NAMALWA (cell line): ENCODE results near the gene CACNA1I.
"Not testable (repeated sequence)": the region's sequence is repeated elsewhere in the genome, so short reads cannot be mapped to it uniquely, and the experiment has no call there.

Experiments used
- DNase-seq: peaks from one replicate; pipeline ENCODE4 v3.0.0-alpha.2; 2015; ENCODE audit warnings: low spot score

The CACNA1I gene

DNA sequence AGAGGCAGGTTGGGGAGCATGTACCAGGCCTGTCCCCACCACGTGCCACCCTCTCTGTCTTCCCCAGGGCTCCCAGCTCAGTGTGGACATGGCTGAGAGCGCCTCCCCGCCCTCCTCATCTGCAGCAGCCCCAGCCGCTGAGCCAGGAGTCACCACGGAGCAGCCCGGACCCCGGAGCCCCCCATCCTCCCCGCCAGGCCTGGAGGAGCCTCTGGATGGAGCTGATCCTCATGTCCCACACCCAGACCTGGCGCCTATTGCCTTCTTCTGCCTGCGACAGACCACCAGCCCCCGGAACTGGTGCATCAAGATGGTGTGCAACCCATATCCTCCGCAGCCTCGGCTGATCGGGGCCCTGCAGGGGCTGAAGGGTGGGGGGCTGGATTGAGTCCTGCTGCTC is at the start of gene CACNA1I:
Gene CACNA1I (plus strand): TSS at position 89 of the 400 bp plus-strand sequence. CDS start 0 bp downstream, at position 89.
- DNase-seq, result no peak

DNA sequence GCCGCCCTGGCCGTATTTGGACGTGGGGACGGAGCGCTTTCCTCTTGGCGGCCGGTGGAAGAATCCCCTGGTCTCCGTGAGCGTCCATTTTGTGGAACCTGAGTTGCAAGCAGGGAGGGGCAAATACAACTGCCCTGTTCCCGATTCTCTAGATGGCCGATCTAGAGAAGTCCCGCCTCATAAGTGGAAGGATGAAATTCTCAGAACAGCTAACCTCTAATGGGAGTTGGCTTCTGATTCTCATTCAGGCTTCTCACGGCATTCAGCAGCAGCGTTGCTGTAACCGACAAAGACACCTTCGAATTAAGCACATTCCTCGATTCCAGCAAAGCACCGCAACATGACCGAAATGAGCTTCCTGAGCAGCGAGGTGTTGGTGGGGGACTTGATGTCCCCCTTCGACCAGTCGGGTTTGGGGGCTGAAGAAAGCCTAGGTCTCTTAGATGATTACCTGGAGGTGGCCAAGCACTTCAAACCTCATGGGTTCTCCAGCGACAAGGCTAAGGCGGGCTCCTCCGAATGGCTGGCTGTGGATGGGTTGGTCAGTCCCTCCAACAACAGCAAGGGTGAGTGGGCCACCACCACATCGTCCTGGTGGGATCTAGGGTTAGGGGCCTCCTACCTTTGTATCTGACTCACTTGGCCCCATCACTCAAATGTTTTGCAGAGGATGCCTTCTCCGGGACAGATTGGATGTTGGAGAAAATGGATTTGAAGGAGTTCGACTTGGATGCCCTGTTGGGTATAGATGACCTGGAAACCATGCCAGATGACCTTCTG is 49.3 kb upstream of the CACNA1I start:
- peak; percentile 30 for DNase-seq

DNA sequence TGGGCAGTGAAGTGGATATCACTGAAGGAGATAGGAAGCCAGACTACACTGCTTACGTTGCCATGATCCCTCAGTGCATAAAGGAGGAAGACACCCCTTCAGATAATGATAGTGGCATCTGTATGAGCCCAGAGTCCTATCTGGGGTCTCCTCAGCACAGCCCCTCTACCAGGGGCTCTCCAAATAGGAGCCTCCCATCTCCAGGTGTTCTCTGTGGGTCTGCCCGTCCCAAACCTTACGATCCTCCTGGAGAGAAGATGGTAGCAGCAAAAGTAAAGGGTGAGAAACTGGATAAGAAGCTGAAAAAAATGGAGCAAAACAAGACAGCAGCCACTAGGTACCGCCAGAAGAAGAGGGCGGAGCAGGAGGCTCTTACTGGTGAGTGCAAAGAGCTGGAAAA is 48.5 kb upstream of the CACNA1I start:
- not testable (repeated sequence) for DNase-seq

DNA sequence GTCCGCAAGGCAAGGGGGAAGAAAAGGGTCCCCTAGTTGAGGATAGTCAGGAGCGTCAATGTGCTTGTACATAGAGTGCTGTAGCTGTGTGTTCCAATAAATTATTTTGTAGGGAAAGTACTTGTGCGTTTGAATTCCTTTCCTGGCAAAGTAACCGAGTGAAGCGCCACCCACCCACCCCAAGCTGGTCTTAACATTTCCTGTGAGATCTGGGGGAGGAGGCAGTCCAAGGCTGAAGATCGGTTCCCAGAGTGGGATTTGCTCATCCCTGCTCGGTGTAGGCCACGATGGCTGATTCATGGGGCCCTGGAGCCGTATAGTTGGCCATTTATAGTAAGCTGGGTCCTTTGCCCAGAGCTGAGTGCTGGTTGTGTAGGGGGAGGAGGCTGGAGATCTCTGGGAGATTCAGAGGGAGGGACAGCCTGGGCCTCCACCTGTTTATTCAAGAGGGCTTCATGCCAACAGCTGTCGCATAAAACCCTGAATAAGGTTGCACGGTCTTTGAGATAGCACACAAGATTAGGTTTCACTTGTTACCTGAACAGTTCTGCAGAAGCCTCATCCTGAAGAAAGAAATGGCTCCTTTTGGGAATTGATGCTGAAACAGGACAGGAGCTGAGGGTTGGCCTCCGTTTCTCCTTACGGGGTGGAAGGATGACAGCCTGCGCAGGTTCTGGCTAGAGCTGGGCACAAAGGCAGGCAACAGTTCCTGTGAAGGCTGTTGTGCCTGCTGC is 47.8 kb upstream of the CACNA1I start:
- peak; percentile 73 for DNase-seq

DNA sequence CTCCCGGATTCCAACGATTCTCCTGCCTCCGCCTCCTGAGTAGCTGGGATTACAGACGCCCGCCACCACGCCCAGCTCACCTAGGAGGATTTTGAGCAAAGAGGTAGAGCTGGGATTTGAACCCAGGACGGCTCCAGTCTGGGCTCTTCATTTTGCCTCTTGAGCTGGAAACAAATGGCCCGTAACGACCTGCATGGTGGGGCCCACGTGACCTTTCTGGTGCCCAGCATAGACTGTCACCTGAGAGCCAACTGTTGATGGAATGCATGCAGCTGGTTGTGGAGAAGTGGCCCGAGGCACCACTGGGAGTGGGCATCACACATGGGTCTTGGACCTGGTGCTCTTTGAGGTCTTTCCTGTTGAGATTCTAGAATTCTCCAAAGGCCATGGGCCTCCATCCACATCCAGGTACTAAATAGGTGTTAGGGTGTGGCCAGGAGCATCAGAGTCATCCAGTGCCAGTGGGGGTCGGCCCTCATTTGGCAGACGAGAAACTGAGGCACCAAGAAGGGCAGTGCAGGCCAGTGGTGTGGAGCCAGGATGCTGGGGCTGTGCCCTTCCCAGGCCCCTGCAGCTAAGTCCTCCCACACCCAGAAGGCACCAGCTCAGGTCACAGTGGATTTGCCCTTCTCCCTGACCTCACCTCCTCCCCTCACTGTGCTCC is 46.3 kb upstream of the CACNA1I start:
- DNase-seq, result peak; percentile 44

DNA sequence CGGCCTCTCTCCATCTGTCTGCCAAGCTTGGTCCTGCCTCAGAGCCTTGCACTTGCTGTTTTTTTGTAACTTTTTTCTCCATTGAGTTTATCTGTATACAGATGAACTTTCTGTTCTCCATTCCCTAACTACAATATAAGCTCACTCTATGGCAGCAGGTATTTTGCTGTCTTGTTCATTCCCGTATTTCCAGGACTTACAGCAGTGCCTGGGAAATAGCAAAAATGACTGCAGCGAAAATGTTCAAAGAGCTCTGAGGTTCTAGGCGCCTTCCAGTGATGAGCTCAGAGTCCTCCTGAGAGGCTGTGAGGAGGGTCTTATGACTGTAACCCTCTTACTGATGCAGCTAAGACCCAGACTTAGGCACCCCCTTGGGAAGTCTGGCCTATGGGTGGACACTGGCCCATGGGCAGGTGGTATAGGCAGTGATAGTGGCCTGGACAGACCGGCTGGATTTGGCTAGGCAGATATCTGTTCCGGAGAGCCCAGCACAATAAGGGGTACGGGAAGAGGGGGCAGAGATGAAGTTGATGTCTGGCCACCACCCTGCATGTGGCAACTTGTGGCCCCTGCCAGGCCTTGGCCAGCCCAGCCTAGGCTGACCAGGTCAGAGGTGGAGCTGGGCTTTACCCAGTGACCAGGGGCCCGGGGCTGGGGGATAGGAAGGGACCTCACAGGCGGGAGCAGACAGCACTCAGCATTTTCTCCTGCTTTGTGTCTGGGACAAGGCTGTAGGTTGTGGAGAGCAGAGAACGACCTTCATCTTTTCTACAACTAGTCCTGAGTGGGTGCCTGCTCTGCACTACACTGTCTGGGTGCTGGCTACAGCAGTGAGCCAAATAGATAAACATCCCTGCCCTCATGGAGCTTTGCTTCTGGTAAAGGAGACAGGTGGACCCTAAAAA is 45.5 kb upstream of the CACNA1I start:
- DNase-seq, result peak; percentile 51

DNA sequence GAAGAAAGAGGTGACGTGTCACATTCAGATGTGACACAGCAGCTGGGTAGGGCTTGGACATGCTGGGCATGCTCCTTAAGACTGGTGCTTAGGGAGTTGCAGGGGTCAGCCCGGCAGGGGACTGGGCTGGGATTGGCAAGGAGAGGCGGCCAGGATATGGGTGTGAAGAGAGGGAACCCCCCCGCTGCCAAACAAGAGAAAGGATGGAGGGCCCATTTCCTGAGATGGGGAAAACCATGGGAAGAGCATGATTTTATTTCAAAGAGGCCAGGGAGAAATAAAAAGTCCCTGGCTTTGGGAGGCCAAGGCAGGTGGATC is 44.9 kb upstream of the CACNA1I start:
- no peak for DNase-seq

DNA sequence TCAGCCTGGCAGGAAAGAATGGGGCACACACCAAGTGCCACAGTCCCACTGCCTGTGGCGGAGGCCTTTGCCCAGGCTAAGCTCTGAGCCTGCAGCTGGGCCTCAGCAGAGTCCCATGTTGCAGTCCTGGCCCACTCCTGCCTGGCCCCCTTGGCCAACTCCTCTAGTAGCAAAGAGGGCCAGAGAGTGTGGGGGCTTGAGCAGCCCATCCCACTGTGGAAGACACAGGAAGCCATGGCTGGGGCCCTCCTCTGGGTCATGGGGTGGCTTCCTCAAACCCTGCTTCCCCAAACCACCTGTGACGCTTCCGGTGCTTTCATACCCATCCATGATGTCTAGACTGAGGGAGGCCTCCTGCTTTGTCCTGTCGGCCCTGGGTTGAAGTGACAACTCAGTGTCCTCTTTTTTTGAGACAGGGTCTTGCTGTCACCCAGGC is 43.8 kb upstream of the CACNA1I start:
- DNase-seq, result peak; percentile 66

DNA sequence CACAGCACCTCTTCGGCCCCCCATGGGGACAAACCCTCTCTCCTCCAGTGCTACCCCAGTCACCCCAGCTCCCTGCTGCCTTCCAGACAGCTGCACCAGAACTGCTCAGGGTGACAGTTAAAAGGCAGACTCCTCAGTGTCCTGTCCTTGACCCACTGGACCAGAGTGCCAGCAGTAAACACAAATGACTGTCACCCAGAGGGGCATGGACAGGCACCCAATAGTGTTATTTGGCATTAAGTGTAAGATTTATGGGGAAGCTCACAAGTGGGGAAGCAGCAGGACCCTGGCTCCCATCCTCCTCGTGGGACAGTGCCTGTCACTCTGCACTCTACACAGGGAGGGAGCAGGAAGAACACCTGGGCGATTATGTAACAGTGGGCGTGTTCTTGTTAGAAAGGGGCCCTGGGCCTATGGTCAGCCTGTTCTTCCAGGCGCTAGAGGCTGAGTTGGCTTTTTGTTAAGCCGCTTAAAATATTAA is 43.0 kb upstream of the CACNA1I start:
- DNase-seq, result peak; percentile 65

DNA sequence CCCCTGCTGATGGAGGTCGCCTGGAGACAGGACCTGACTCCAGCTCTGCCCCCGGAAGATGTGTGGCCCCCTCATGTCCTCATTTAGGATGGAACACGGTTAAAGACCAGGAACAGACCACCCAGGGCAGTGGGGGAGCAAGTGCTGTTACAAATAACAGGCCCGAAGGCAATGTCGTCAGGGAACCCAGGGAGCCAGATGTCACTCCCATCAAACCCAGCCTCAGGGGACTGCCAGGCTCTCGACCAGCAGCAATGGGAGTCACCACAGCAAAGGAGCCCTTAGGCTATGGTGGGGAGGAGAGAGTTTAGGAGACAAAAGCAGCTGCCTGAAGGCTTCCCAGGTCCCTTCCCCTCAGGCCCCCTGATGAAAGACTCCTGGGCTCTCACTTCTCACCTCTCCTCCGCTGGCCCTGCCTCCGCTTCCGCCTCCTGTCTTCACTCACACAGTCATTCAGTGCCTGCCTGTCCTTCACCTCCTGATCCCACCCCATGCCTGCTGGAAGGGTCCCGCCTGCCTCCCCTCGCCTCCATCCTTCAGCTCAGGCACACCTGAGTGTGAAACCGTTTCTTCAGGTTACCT is 42.4 kb upstream of the CACNA1I start:
- DNase-seq, result peak; percentile 47

DNA sequence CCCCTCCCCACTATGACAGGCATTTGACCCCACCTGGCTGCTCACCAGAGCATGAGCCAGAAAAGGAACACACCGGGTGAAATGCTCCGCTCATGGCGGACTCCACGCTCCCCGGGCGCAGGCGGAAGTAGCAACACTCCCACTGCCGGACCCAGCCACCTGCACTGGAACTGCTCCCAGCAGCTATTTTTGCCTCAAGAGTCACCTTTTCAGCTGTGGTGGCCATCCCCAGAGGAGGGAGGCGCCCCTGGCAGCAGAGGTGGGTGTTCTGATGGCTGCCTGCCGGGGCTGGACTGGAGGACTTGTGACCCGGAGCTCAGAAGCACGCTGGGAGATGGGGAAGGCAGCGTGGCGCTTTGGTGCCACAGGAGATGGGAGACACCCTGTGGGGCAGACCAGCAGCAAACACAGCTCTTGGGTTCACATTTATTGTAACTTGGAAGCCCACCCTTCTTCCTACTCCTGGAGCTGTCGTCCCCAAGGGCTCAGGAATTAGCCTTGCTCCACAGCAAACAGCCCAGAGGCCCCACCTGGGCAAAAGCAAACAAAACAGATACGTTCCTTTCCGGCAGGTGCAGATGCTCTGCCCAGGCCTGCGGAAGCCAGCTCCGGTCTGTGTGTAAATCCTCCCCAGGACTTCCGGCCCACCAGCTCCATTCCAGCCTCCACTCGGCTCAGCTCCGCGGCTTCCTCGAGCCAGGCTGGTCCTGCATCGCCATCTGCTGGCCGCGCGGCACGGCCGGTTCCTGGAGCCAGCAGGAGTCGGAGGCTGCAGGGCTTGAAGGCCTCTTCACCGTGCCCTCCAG is 41.7 kb upstream of the CACNA1I start:
- DNase-seq, result peak; percentile 95

DNA sequence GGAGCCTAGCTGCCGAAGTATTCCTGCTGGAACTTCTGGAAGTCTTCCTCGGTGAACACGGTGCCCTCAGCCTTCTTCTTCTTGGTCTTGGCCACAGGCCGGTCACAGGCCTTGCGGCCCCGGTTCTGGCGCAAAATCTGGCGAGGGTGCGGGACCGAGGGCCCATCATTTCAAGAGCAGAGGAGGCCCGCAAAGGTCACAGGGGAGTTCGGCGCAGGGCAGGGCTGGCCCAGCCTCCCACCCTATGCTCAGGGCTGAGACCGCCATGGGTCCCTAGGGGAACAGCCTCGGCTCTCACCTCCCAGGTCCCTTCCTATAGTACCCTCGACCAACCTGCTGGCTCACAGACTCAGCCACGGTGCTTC is 41.1 kb upstream of the CACNA1I start:
- no peak for DNase-seq

DNA sequence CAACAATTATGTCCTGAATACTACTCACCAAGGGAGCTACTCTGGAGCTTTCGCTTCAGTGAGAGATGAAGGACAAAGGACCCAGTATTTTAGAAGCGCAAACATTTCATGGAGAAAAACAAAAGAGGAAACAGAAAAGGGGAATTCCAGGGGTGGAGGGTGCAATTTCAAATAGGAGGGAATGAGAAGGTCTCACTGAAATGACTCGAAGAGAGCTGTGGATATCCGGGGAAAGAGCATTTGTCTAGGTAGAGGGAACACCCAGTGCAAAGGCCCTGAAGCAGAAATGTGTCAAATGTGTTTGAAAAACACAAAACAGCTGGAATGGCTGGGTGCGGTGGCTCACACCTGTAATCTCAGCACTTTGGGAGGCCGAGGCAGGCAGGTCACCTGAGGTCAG is 40.4 kb upstream of the CACNA1I start:
- no peak for DNase-seq

DNA sequence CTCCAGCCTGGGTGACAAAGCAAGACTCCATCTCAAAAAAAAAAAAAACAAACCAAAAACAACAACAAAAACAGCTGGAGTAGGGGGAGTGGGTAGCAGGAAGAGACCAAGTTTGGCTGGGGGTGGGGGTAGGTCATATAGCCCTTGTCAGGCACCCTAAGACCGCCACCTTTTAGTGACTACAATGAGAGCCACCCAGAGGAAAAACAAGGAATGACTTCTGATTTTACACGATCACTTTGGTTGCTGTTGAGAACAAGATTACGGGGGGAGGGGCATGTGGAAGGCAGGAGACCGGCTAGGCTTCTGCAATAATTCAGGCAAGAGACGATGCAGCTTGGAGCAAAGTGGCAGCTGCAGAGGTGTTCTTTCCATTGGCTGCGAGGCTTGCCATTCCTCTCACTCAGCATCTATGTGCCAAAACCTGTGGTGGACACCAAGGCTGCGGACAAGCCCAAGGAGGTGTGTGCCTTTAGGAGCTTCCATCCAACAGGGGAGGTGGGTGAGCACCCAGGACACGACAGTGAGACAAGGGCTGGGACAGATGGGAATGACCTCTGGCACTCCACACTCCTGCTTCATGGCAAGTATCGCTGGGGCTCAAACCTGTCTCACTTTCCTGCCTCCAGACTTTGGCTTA is 39.7 kb upstream of the CACNA1I start:
- peak; percentile 80 for DNase-seq

DNA sequence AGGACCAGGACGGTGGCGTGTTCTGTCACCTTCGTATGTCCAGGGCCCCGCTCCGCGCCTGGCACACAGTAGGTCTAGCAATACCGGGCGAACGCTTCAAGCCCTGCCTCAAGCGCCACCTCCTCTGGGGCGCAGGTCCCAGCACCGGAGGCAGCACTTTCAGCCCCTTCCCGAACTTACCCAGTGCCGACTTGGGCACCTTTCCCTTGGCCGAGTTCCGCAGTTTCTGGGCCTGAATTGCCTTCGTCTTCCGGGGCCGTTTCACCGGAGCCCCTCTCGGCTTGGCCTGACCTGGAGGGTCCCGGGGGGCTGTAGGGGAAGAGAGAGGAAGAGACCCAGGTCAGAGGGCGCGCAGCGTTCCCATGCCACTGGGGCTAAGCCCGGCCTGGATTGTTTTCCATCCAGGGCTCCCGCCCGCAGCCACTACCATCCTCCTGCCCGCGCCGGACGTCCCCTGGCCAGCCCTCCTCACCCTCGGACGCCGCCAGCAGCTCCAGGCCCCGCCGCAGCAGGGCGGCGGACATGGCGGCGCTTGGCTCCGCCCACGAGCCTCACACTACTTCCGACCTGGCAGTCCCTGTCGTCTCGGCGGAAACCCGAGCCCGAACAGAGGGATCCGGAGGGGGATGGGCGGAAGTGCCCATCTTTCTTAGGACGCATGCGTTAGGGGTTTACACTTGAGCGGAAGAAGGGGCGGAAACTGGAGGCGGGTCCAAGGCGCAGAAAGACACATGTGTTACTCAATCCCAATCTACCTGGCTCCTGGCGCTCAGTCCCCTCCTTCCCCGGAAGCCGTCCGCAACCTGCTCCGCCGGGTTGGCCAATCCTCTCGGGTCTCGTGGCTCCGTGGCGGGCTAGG is 38.1 kb upstream of the CACNA1I start, which contains the start of gene RPS19BP1:
Gene RPS19BP1 (minus strand): TSS at position 534 of the 859 bp plus-strand sequence. CDS start 10 bp downstream, at position 524.
- peak; percentile 100 for DNase-seq

DNA sequence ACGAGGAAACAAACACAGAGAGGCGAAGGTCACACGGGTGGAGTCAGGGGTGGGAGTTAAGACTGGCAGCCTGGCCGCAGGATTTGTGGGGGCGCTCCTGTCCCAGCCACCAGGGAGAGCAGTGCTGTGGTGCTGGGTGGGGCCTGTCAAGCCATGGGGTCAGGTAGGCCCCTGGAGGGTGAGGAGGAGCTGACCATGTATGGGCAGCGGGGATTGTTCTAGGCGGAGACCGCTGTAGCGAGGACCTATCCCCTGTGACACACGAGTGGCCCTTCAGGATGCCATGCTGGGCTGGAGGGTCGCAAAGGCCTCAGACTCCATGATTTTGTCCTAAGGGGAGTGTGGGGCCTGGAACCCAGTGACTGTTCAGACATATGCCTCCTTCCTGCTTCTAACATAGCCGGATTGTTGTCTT is 36.5 kb upstream of the CACNA1I start:
- DNase-seq, result no peak

DNA sequence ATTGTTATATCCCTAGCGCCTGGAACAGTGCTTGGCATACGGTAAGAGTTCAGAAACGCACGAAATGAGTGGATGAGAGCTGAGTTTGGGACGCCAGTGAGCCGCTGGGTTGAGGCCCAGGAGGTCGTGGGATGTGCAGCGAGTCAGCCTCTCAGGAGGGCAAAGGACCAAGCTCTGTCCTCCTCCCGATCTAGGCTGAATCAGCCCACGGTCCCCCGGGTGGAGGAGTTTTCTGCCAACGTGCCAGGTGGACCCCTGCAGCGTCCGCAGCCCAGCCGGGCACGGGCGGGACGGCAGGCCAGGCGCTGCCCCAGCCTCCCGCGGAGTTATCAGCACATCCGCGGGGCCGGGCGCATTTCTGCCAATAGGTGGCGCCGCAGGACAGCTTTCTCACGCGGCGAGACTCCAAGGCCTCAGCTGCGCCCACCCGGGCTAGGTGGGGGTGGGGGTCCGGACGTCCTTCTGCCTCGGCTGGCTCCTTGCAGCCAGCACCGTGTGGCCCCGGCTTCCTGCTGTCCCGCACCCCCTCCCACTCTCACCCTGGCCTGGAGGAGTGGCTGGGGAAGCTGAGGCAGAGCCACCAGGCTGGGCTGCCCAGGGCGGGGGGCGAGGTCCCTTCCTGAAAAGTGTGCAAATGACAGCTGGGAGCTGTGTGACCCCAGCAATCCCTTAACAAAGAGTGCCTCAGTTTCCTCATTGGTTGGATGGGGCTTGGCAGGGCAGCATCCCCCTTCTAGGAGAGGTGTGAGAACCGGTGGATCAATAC is 35.8 kb upstream of the CACNA1I start:
- peak; percentile 79 for DNase-seq

DNA sequence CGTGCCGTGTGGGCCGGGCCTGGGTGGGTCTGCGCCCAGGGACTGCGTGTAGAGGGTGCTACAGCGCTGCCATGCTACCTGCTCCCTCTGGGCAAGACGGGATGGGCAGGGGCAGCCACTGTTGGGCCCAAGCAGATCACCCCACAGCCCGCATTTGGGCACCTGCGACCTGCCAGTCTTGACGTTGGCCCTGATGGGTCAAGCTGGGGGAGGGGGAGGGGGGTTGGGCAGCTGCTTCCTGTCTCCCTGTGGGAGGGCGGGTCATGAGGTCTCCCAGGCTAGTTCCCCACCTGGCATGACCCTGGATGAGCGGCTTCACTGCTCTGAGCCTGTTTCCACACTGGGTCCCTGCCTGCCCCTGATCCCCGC is 35.2 kb upstream of the CACNA1I start:
- no peak for DNase-seq
